H1 (cell line): Measurements from ENCODE around the gene LIPT2. TPM values are rescaled to one million over a fixed set of nuclear protein-coding genes. Genes with fewer than 3 reads are reported as not detected.

ENCODE experiments used
- CTCF ChIA-PET: fragments of 300-600 bp; sonication (Branson Sonifier 250); formaldehyde crosslinking; loops from one replicate; lab custom pipeline; 2021; ENCODE audit not compliant: partially characterized antibody; lab: Charles Lee
- POLR2A ChIA-PET: fragments of 300-600 bp; sonication (Branson Sonifier 250); formaldehyde crosslinking; loops from one replicate; lab custom pipeline; 2021; ENCODE audit warnings: inconsistent platforms; ENCODE audit not compliant: partially characterized antibody; lab: Charles Lee
- DNase-seq, 2 experiments: peaks; one replicate each; pipeline versions ENCODE4 v3.0.0 to v3.0.0-alpha.2; 2010 to 2022; ENCODE audit warnings: low spot score in 2 of 2, low read depth in 1 of 2, mixed read lengths in 1 of 2
- FAIRE-seq: peaks from 2 replicates; lab custom pipeline; 2011; peaks lifted over from hg19 to GRCh38; lab: Jason Lieb, UNC
- H2AFZ ChIP-seq: 2 replicates; pipeline ENCODE4 v1.8.1; 2012; ENCODE audit warnings: low read length, inconsistent platforms
- H2AK5ac ChIP-seq: 2 replicates; pipeline ENCODE4 v1.6.1; 2013; ENCODE audit warnings: low read depth, low read length
- H2BK120ac ChIP-seq: replicated peaks from 2 replicates; pipeline ENCODE3; 2013; ENCODE audit warnings: low read depth, low read length, inconsistent platforms
- H2BK12ac ChIP-seq: 2 replicates; pipeline ENCODE4 v1.6.1; 2013; ENCODE audit warnings: low read depth, low read length
- H2BK15ac ChIP-seq: 2 replicates; pipeline ENCODE4 v1.6.1; 2013; ENCODE audit warnings: low read length
- H2BK20ac ChIP-seq: 2 replicates; pipeline ENCODE4 v1.6.1; 2013; ENCODE audit warnings: low read length
- H2BK5ac ChIP-seq: 2 replicates; pipeline ENCODE4 v1.6.1; 2013; ENCODE audit warnings: low read depth, low read length
- H3K14ac ChIP-seq: 2 replicates; pipeline ENCODE4 v1.6.1; 2013; ENCODE audit warnings: inconsistent platforms; ENCODE audit not compliant: insufficient read length
- H3K18ac ChIP-seq: 2 replicates; pipeline ENCODE4 v1.6.1; 2013; ENCODE audit warnings: low read length; ENCODE audit errors: extremely low read depth
- H3K23ac ChIP-seq: 2 replicates; pipeline ENCODE4 v1.6.1; 2013; ENCODE audit warnings: inconsistent platforms; ENCODE audit not compliant: insufficient read length
- H3K23me2 ChIP-seq: 2 replicates; pipeline ENCODE4 v1.6.1; 2013; ENCODE audit warnings: low read depth, low read length
- H3K27ac ChIP-seq: 2 replicates; pipeline ENCODE4 v1.6.1; 2011; ENCODE audit warnings: low read depth, low read length, inconsistent platforms
- H3K27me3 ChIP-seq, 4 experiments: replicated peaks in 1 of 4; 1 replicate in 1 of 4; 2 replicates in 3 of 4; pipeline versions ENCODE4 v1.6.1 to v1.8.1; 2011 to 2013; ENCODE audit warnings: low read length in 3 of 4, mild to moderate bottlenecking in 3 of 4, inconsistent platforms in 2 of 4, mixed read lengths in 2 of 4, moderate library complexity in 1 of 4; ENCODE audit not compliant: control insufficient read depth in 3 of 4, insufficient read depth in 3 of 4; ENCODE audit errors: extremely low read depth in 1 of 4
- H3K36me3 ChIP-seq, 4 experiments: 2 replicates each; pipeline versions ENCODE4 v1.6.1 to v1.8.1; 2011 to 2013; ENCODE audit warnings: mild to moderate bottlenecking in 4 of 4, low read length in 3 of 4, moderate library complexity in 2 of 4, control low read depth in 1 of 4, inconsistent platforms in 1 of 4; ENCODE audit not compliant: insufficient read depth in 4 of 4, control insufficient read depth in 2 of 4
- H3K4ac ChIP-seq: replicated peaks from 2 replicates; pipeline ENCODE3; 2013; ENCODE audit warnings: low read length, low read depth, mixed read lengths, inconsistent platforms; ENCODE audit not compliant: insufficient read length
- H3K4me1 ChIP-seq, 4 experiments: replicated peaks in 1 of 4; 1 replicate in 1 of 4; 2 replicates in 3 of 4; pipeline versions ENCODE4 v1.6.1 to v1.8.1; 2011 to 2013; ENCODE audit warnings: low read length in 3 of 4, inconsistent platforms in 2 of 4, mixed read lengths in 1 of 4; ENCODE audit not compliant: insufficient read depth in 4 of 4, control insufficient read depth in 3 of 4
- H3K4me2 ChIP-seq, 2 experiments: 2 replicates each; pipeline versions ENCODE4 v1.6.1 to v1.8.1; 2011 to 2013; ENCODE audit warnings: low read depth in 2 of 2, low read length in 2 of 2, control low read depth in 1 of 2, inconsistent platforms in 1 of 2, mild to moderate bottlenecking in 1 of 2; ENCODE audit not compliant: insufficient read depth in 1 of 2
- H3K4me3 ChIP-seq, 4 experiments: fragments of 200-600, 300-600 bp in 1 of 4; sonication (generic), shearing (Covaris generic), sonication (Bioruptor Twin) in 1 of 4; 2 replicates each; pipeline versions ENCODE4 v1.5.1 to v1.8.1; 2011 to 2016; ENCODE audit warnings: low read length in 4 of 4, low read depth in 3 of 4, control low read depth in 2 of 4, inconsistent platforms in 2 of 4, mild to moderate bottlenecking in 2 of 4, mixed read lengths in 1 of 4, moderate library complexity in 1 of 4; ENCODE audit not compliant: insufficient read depth in 2 of 4; ENCODE audit errors: extremely low read depth in 1 of 4
- H3K56ac ChIP-seq: replicated peaks from 2 replicates; pipeline ENCODE3; 2013; ENCODE audit warnings: low read depth, mild to moderate bottlenecking, mixed read lengths, low read length, inconsistent platforms; ENCODE audit not compliant: insufficient read length
- H3K79me1 ChIP-seq: 2 replicates; pipeline ENCODE4 v1.6.1; 2013; ENCODE audit warnings: low read depth, low read length, control low read depth
- H3K79me2 ChIP-seq, 2 experiments: 2 replicates each; pipeline versions ENCODE4 v1.6.1 to v1.8.1; 2012 to 2013; ENCODE audit warnings: low read length in 2 of 2, mild to moderate bottlenecking in 2 of 2, inconsistent platforms in 1 of 2; ENCODE audit not compliant: insufficient read depth in 2 of 2, control insufficient read depth in 1 of 2
- H3K9ac ChIP-seq, 4 experiments: replicated peaks in 1 of 4; 1 replicate in 1 of 4; 2 replicates in 3 of 4; pipeline versions ENCODE4 v1.6.1 to v1.8.1; 2011 to 2013; ENCODE audit warnings: low read depth in 3 of 4, low read length in 3 of 4, control low read depth in 2 of 4, mild to moderate bottlenecking in 2 of 4, moderate library complexity in 2 of 4, inconsistent platforms in 1 of 4; ENCODE audit errors: extremely low read depth in 1 of 4
- H3K9me3 ChIP-seq, 2 experiments: 2 replicates each; pipeline versions ENCODE4 v1.6.1 to v1.8.1; 2012 to 2013; ENCODE audit warnings: mild to moderate bottlenecking in 2 of 2, moderate library complexity in 2 of 2, control low read depth in 1 of 2, inconsistent platforms in 1 of 2, low read depth in 1 of 2, low read length in 1 of 2, mixed read lengths in 1 of 2; ENCODE audit not compliant: insufficient read depth in 2 of 2
- H4K20me1 ChIP-seq, 2 experiments: replicated peaks in 1 of 2; 2 replicates each; pipeline versions ENCODE3 to v1.8.1; 2011 to 2013; ENCODE audit warnings: inconsistent platforms in 2 of 2, low read length in 2 of 2, mild to moderate bottlenecking in 1 of 2; ENCODE audit not compliant: insufficient read depth in 2 of 2, control insufficient read depth in 1 of 2
- H4K5ac ChIP-seq: 2 replicates; pipeline ENCODE4 v1.6.1; 2013; ENCODE audit warnings: low read length, low read depth, mixed read lengths, inconsistent platforms; ENCODE audit not compliant: insufficient read length
- H4K8ac ChIP-seq: 2 replicates; pipeline ENCODE4 v1.8.0; 2013; ENCODE audit warnings: mild to moderate bottlenecking, moderate library complexity, low read length, inconsistent platforms; ENCODE audit not compliant: insufficient read depth; ENCODE audit errors: extremely low read depth
- H4K91ac ChIP-seq: replicated peaks from 2 replicates; pipeline ENCODE3; 2013; ENCODE audit warnings: low read length, mixed read lengths, inconsistent platforms; ENCODE audit not compliant: insufficient read length
- CHD1 ChIP-seq: IDR thresholded peaks from 2 replicates; pipeline ENCODE4 v1.6.1; 2012; ENCODE audit warnings: low read depth, low read length, improper control_type of control experiment
- CTCF ChIP-seq, 3 experiments: IDR thresholded peaks; 1 replicate in 2 of 3; 2 replicates in 1 of 3; pipeline versions ENCODE4 v1.5.1 to v1.6.1; 2011; ENCODE audit warnings: low read length in 3 of 3, mild to moderate bottlenecking in 3 of 3, inconsistent platforms in 2 of 3, low read depth in 1 of 3, moderate library complexity in 1 of 3; ENCODE audit not compliant: insufficient read depth in 1 of 3; ENCODE audit errors: control extremely low read depth in 1 of 3
- NANOG ChIP-seq: IDR thresholded peaks from 2 replicates; pipeline ENCODE4 v1.6.1; 2011; ENCODE audit warnings: low read length, low read depth, mild to moderate bottlenecking, inconsistent platforms; ENCODE audit not compliant: insufficient read depth, poor library complexity, severe bottlenecking
- PHF8 ChIP-seq: fragments of 200-600 bp; sonication (generic); conservative IDR thresholded peaks from 2 replicates; pipeline ENCODE4 v1.7.1; 2012; ENCODE audit warnings: low read depth, mild to moderate bottlenecking, inconsistent platforms, low read length, moderate library complexity
- RFX5 ChIP-seq: IDR thresholded peaks from 2 replicates; pipeline ENCODE4 v1.6.1; 2011; ENCODE audit warnings: low read depth, low read length, improper control_type of control experiment, borderline replicate concordance
- SIX5 ChIP-seq: IDR thresholded peaks from 2 replicates; pipeline ENCODE4 v1.6.1; 2011; ENCODE audit warnings: mild to moderate bottlenecking, low read depth, low read length
- TCF12 ChIP-seq: IDR thresholded peaks from 2 replicates; pipeline ENCODE4 v1.6.1; 2011; ENCODE audit warnings: low read depth, mild to moderate bottlenecking, low read length
- WGBS, 2 experiments: shearing (Covaris generic) in 1 of 2; methylation state at CpG; one replicate each; pipeline versions ENCODE4 v1.1.6 to v1.1.7; 2013 to 2015; ENCODE audit warnings: low lambda C conversion rate in 2 of 2, mixed read lengths in 2 of 2, inconsistent platforms in 1 of 2, low coverage in 1 of 2, missing lambda C conversion rate in 1 of 2; ENCODE audit not compliant: insufficient replicate concordance in 2 of 2, insufficient coverage in 1 of 2, insufficient read length in 1 of 2; ENCODE audit errors: extremely low coverage in 1 of 2, missing lambda C conversion rate in 1 of 2; 5-methylcytosine and 5-hydroxymethylcytosine counted together
- polyA plus RNA-seq, 7 experiments: library from polyadenylated mRNA; depleted of rRNA in 3 of 7; stranded (reverse) in 5 of 7; unstranded in 2 of 7; fragments of >200 nt in 5 of 7; fragments of 200-250 nt in 2 of 7; gene quantifications; 1 replicate in 5 of 7; 2 replicates in 1 of 7; 4 replicates in 1 of 7; pipeline versions ENCODE4 v1.2.1 to v1.2.3, GENCODE V29; 2011 to 2013; ENCODE audit warnings: missing spikeins in 2 of 7, mixed read lengths in 2 of 7
- total RNA-seq: library from RNA; stranded (reverse); fragmentation: NEBNext Ultra II Directional; extraction: Animal tissue kit (Norgen Biotek cat#: 25700); gene quantifications from 2 replicates; pipeline ENCODE4 v1.2.1, GENCODE V29; 2021

The LIPT2 gene
- total and polyA plus RNA-seq, 2 of the 8 experiments (the other 6 are each of a cell fraction or from before 2014, with no cell fraction given), result 6.4 to 16.7 TPM

- no peak overlapping the region for H3K4me2 ChIP-seq
- ChIA-PET POLR2A (interaction anchor here (0.6 to 1.3 kb wide), 3 partner anchors 9 to 30 kb away, joined by 3 to 5 read pairs (median 4); partner anchors contain the start of gene LIPT2), CTCF (interaction anchor here (0.8 to 5.3 kb wide), 3 partner anchors 12 to 107 kb away, joined by 3 to 42 read pairs (median 19); no protein-coding TSS in a partner anchor)
- no peak overlapping the region for H3K9ac ChIP-seq
- H2AK5ac ChIP-seq, result no peak overlapping the region
- H3K9me3 ChIP-seq, result no peaks in the 10 kb centered on the region
- H3K4me1 ChIP-seq, result peaks cover 4 to 16% (median 11%) of the 10 kb centered on the region in 4 experiments
- no peaks in the 10 kb centered on the region for H3K36me3 ChIP-seq
- no peak overlapping the region for H2AFZ ChIP-seq
- H3K18ac ChIP-seq, result no peak overlapping the region
- no peak for FAIRE-seq
- H3K23ac ChIP-seq, result no peak overlapping the region
- DNase-seq, result no peak
- no peak overlapping the region for H4K8ac ChIP-seq
- TF ChIP-seq TCF12, result no peak
- no peak for TF ChIP-seq RFX5
- TF ChIP-seq CTCF (IDR thresholded peaks at IDR 0.05; ENCODE audit: control extremely low read depth in 1 of 3, insufficient read depth in 1 of 3, low read depth in 1 of 3, low read length in 3 of 3), result no peak
- TF ChIP-seq NANOG, result no peak
- no peak for TF ChIP-seq PHF8
- TF ChIP-seq CHD1, result no peak
- TF ChIP-seq SIX5, result no peak
- no peak overlapping the region for H2BK15ac ChIP-seq
- no peak overlapping the region for H3K14ac ChIP-seq
- H3K4ac ChIP-seq, result no peak overlapping the region
- no peaks in the 10 kb centered on the region for H4K20me1 ChIP-seq
- no peaks in the 10 kb centered on the region for H3K79me2 ChIP-seq
- H3K56ac ChIP-seq, result no peak overlapping the region
- no peaks in the 10 kb centered on the region for H3K79me1 ChIP-seq
- H2BK120ac ChIP-seq, result no peak overlapping the region
- 80% methylated on average over 1 of the region's 1 CpG; no CpG with 5 or more reads in 1 of the 2 experiments for WGBS, 2 experiments
- H4K5ac ChIP-seq, result no peak overlapping the region
- no peak overlapping the region for H3K4me3 ChIP-seq
- no peak overlapping the region for H4K91ac ChIP-seq
- no peak overlapping the region for H2BK5ac ChIP-seq
- no peak overlapping the region for H2BK12ac ChIP-seq
- H3K27me3 ChIP-seq, result peaks cover 0 to 5% (median 0%) of the 10 kb centered on the region in 4 experiments; a peak in 3 of 7 replicates
- H3K23me2 ChIP-seq, result no peaks in the 10 kb centered on the region; the same call in 1 of the 2 replicates
- no peak overlapping the region for H3K27ac ChIP-seq
- no peak overlapping the region for H2BK20ac ChIP-seq
Measured at GRCh38 chr11:74464746-74465145, 28.8 kb downstream of the LIPT2 start.
